Psoas muscle (tissue), 8 donors: Measurements from ENCODE around the gene WDR37. TPM values are rescaled to one million over a fixed set of nuclear protein-coding genes. Genes with fewer than 3 reads are reported as not detected.

Experiments used
- ATAC-seq, 4 donors: fragments of 200-7000 bp; cut with Tn5 transposase; one replicate each; pipeline ENCODE4 v1.9.1; 2020; ENCODE audit warnings: moderate library complexity in 3 of 4, mild to moderate bottlenecking in 2 of 4
- DNase-seq, 2 donors: peaks; one replicate each; pipeline ENCODE4 v3.0.0-alpha.2; 2020
- H3K27ac ChIP-seq: fragments of 200-600 bp; one replicate; pipeline ENCODE4 v1.8.0; 2022
- H3K27me3 ChIP-seq, 3 donors: fragments of 200-600 bp in 1 of 3; one replicate each; pipeline versions ENCODE4 v1.6.1 to v1.8.0; 2013 to 2022; ENCODE audit warnings: low read length in 2 of 3, mild to moderate bottlenecking in 2 of 3, moderate library complexity in 1 of 3; ENCODE audit not compliant: insufficient read depth in 3 of 3
- H3K36me3 ChIP-seq, 2 donors: fragments of 200-600 bp in 1 of 2; one replicate each; pipeline versions ENCODE4 v1.6.1 to v1.8.0; 2013 to 2022; ENCODE audit warnings: low read depth in 1 of 2, mild to moderate bottlenecking in 1 of 2, moderate library complexity in 1 of 2; ENCODE audit not compliant: insufficient read depth in 1 of 2
- H3K4me1 ChIP-seq: fragments of 200-600 bp; one replicate; pipeline ENCODE4 v1.8.0; 2022
- H3K4me3 ChIP-seq: fragments of 200-600 bp; one replicate; pipeline ENCODE4 v1.8.0; 2022; ENCODE audit warnings: mild to moderate bottlenecking
- H3K9me3 ChIP-seq: fragments of 200-600 bp; one replicate; pipeline ENCODE4 v1.8.0; 2022
- WGBS, 3 donors: extraction: QIAGEN DNeasy Blood & Tissue Kit; methylation state at CpG; one replicate each; pipeline versions ENCODE4 v1.1.6 to v1.1.7; 2013; 5-methylcytosine and 5-hydroxymethylcytosine counted together
- intact Hi-C, 2 donors: fragments of 100-400 bp; cut with DNase I; formaldehyde crosslinking; loops; one replicate each; pipeline versions ENCODE4 v1.11.0 to v1.14.2; 2022
- polyA plus RNA-seq, 3 donors: library from polyadenylated mRNA; stranded (reverse); fragments of 200-250 nt; gene quantifications; one replicate each; pipeline ENCODE4 v1.2.3, GENCODE V29; 2013
- total RNA-seq, 4 donors: library from RNA; stranded (reverse); fragmentation: NEBNext Ultra II Directional in 2 of 4; extraction: Animal tissue kit (Norgen Biotek cat#: 25700) in 2 of 4; gene quantifications; one replicate each; pipeline versions ENCODE4 v1.2.1 to v1.2.4, GENCODE V29; 2021 to 2023
- TF ChIP-seq, protein P1 (sequence below): fragments of 200-600 bp; IDR thresholded peaks from one replicate; pipeline ENCODE4 v1.8.0; 2022; ENCODE audit warnings: antibody characterized with exemption
- donor health status: healthy with polysubstance abuse.
- donor health status: DM: no; HTN: no; CAD: no; lungs with moderate emphysema.
- donor health status: Bipolar disorder and iron deficiency.
- donor health status: healthy.
- donor health status: DM: yes; HTN: yes; CAD: no.
- donor health status: DM: no; HTN: no; CAD: no.
- donor health status: DM: no; HTN: no; CAD: no.
- donor health status: DM: yes; HTN: yes; CAD: no.

The WDR37 gene
- total and polyA plus RNA-seq, 7 donors: 6.8 to 28.3 (median 17.2) TPM

DNA sequence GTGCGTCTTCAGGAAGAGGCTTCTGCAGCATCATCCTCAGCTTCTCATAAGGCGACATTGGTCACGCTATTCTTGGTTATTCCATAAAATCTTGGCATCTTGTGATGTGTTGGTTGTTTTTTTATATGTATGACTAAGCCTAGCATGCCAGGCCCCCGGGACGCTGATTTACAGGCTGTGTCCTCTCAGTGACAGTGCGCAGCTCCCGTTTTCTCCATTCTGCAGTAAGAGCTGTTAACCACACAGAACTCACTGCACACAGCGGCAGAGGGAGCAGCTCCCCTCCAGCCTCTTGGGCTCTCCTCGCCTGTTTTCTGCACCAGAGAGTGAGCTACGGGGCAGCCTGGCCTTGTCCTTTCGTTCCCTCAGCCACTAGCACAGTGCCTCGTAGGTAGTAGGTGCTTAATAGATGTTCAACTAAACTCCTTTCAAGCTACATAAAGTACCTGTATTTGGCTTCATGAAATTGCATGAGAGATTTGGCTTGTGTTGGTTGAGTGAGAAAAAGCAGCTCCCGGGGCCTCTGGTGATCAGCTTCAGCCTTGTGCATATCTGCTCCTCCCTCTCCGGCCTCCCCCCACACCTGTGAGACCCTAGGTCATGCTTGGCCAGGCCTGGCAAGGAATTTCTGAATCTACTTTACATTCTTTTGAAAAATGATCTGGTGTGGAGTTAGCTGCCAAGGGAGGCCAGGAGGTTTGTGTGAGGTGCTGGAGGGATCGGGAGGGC lies 116.2 kb downstream of the WDR37 start:
- H3K27me3 ChIP-seq: peaks cover 0 to 2% (median 0%) of the 10 kb centered on the region in 3 donors
- DNase-seq (no peak), ATAC-seq (no peak)
- no peak overlapping the region for H3K27ac ChIP-seq
- H3K4me3 ChIP-seq: no peak overlapping the region
- H3K4me1 ChIP-seq: no peaks in the 10 kb centered on the region
- H3K36me3 ChIP-seq: no peaks in the 10 kb centered on the region
- intact Hi-C loops: no loop called here
- WGBS, 3 donors: 66 to 72% (median 70%) methylated on average over 15 of the region's 15 CpGs
- TF ChIP-seq, protein P1, sequence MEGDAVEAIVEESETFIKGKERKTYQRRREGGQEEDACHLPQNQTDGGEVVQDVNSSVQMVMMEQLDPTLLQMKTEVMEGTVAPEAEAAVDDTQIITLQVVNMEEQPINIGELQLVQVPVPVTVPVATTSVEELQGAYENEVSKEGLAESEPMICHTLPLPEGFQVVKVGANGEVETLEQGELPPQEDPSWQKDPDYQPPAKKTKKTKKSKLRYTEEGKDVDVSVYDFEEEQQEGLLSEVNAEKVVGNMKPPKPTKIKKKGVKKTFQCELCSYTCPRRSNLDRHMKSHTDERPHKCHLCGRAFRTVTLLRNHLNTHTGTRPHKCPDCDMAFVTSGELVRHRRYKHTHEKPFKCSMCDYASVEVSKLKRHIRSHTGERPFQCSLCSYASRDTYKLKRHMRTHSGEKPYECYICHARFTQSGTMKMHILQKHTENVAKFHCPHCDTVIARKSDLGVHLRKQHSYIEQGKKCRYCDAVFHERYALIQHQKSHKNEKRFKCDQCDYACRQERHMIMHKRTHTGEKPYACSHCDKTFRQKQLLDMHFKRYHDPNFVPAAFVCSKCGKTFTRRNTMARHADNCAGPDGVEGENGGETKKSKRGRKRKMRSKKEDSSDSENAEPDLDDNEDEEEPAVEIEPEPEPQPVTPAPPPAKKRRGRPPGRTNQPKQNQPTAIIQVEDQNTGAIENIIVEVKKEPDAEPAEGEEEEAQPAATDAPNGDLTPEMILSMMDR: no peak
- no peaks in the 10 kb centered on the region for H3K9me3 ChIP-seq

DNA sequence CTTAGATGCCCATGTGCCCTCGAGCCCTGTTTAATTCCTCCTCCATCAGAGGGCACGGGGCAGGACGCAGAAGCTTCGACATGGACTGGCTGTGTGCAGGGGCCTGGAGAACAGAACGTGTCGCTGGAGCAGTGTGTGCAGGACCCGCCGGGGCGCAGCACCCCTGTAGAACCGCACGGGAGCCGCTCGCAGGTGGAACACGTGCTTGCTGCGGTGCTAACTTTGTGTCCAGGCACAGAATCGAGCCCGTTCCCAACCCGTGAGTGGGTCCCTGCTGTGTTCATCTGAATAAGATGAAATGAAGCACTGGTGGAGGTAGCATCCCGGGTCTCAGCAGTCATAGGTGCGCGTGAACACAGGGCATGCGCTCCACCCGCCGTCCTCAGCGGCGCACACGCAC lies 116.9 kb downstream of the WDR37 start:
- Histone ChIP-seq H3K27ac (no peak overlapping the region), H3K4me1 (no peaks in the 10 kb centered on the region), H3K4me3 (no peak overlapping the region), H3K36me3 (no peaks in the 10 kb centered on the region), H3K27me3 (peaks cover 0 to 2% (median 0%) of the 10 kb centered on the region in 3 donors), H3K9me3 (no peaks in the 10 kb centered on the region)
- TF ChIP-seq, protein P1: no peak
- no peak for ATAC-seq
- 88 to 89% (median 89%) methylated on average over 27 of the region's 27 CpGs for WGBS, 3 donors
- intact Hi-C loops: no loop called here
- no peak for DNase-seq

DNA sequence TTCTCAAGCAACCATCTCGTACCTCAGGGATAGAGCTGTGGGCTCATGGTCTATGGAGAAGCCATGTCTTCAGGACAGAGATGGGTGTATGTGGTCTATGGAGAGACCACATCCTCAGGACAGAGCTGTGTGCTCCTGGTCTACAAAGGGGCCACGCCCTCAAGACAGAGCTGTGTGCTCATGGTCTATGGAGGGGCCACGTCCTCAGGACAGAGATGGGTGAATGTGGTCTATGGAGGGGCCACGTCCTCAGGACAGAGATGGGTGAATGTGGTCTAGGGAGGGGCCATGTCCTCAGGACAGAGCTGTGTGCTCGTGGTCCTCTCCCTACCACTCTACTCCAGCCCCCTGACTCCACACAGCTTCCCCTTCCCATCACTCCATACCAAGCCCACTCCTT lies 117.8 kb downstream of the WDR37 start:
- TF ChIP-seq, protein P1: no peak
- WGBS, 3 donors: 78 to 86% (median 82%) methylated on average over 5 of the region's 5 CpGs
- intact Hi-C loops: no loop called here
- H3K9me3 ChIP-seq: no peaks in the 10 kb centered on the region
- peaks cover 0 to 2% (median 0%) of the 10 kb centered on the region in 3 donors for H3K27me3 ChIP-seq
- no peak for ATAC-seq
- H3K27ac ChIP-seq: no peak overlapping the region
- no peak for DNase-seq
- H3K36me3 ChIP-seq: no peaks in the 10 kb centered on the region
- no peaks in the 10 kb centered on the region for H3K4me1 ChIP-seq
- H3K4me3 ChIP-seq: no peak overlapping the region

DNA sequence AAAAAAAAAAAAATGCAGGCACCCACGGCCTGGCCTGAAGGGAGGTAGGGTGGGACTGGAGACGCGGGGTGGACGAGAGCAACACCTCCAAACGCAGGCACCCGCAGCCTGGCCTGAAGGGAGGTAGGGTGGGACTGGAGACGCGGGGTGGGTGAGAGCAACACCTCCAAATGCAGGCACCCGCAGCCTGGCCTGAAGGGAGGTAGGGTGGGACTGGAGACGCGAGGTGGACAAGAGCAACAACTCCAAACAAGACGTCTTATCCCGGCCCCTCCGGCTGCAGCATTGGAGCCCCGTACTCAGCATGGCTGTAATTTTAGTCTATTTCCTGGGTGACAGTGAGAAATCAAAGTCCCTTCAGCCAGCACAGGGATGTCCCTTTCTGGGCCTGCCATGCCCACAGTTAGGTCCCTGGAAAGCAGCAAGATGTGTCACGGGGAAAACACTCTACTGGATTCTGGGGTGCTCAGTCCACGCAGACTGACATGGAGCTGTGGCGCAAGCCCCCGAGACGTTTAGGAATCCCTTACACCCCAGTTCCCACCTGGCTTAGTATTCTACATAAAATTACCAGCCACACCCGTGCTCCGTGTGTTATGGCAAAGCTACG lies 119.9 kb downstream of the WDR37 start:
- Histone ChIP-seq H3K4me3 (no peak overlapping the region), H3K4me1 (no peaks in the 10 kb centered on the region), H3K9me3 (no peaks in the 10 kb centered on the region), H3K27ac (no peak overlapping the region), H3K36me3 (no peaks in the 10 kb centered on the region), H3K27me3 (peaks cover 0 to 3% (median 2%) of the 10 kb centered on the region in 3 donors)
- DNase-seq (no peak), ATAC-seq (no peak)
- intact Hi-C loops: no loop called here
- TF ChIP-seq, protein P1: no peak
- WGBS, 3 donors: 75 to 79% (median 77%) methylated on average over 23 of the region's 23 CpGs
